Endothelial cell of hepatic sinusoid (primary cell): ENCODE results near the gene MTG1.
"Not testable (repeated sequence)": the region's sequence is repeated elsewhere in the genome, so short reads cannot be mapped to it uniquely, and the experiment has no call there.

Source experiments
- in situ Hi-C: cut with HindIII; loops from 2 replicates; pipeline ENCODE4 v1.10.0; 2017; ENCODE audit warnings: low sequenced_read_pairs

MTG1 gene

DNA sequence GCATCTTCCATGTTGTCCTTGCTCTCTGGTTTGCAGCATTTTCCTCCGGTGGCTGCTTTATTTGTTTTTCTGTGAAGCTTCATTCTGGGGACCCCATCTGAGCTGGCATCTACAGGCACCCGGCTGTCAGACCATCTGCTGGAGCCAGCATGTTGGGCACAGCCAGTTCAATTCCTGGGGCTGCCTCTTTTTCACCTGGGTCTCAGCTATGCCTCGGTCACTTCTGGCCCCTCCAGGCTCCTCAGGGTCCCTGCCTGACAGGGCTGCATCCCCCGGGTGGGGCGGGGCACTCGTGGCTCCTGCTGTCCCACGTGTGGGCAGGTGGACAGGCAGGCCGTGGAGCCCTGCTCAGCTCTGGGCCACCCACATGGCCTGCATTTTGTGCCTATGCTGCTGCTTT lies 67.9 kb downstream of the MTG1 start:
- in situ Hi-C loops = loop anchor here (5.0 kb wide), 1 partner anchor 100 kb away; no protein-coding TSS in a partner anchor

DNA sequence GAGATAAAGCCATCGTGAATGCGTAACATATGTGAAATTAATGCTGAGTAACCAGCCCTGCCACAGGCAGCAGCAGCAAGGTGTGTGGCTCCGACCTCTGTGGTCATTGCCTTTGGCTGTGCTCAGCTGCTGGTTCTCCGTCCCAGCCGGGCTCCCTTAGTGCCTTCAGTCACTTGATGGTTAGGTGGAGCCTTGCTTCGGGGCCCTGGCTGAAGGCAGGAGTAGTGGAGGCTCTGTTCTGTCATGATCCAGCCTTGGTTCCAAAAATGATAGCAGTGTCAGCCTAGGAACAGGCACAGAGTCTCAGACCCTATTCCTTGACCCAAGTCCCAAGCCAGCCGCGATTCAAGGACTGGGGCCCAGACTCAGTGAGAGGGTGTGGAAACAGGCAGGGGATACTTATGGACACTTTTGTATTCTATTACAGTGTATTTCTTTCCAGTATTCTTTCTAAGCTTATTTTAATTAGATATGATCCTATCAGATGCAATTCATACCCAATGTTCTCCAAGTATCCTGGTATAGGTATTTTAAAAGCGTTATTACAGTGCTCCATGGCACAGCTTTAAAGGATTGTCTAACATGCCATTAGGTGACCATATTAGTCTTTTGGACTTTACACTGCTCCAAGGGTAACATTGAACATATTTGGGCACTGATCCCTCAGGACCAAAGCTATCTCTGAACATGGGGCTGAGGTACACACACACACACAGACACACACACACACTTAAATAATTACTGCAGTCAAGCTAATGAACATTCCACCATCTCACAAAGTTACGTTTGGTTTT lies 68.8 kb downstream of the MTG1 start:
- in situ Hi-C loops = loop anchor here (5.0 kb wide), 1 partner anchor 100 kb away; no protein-coding TSS in a partner anchor

DNA sequence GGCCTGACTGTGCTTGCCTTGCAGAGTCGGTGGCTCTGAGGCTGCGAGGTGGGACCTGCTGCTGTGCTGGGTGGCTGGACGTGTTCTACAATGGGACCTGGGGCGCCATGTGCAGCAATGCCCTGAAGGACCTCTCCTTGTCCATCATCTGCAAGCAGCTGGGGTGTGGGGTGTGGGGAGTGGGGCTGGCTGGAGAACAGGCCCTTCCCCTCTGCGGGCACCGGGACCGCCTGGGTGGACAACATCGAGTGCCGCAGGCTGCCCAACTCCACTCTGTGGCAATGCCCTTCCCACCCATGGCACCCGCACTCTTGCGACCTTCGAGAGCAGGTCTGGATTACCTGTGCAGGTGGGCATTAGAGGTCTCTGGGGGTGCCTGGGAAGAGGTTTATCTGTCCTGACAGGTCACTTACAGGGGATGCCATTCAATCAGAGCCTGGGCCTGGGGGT lies 70.7 kb downstream of the MTG1 start:
- in situ Hi-C loops = loop anchor here (5.0 kb wide), 1 partner anchor 98 kb away; no protein-coding TSS in a partner anchor

- in situ Hi-C loops = no loop called here
These were observed 71.4 kb downstream of the MTG1 start for GRCh38 chr10:133465191-133465949.

DNA sequence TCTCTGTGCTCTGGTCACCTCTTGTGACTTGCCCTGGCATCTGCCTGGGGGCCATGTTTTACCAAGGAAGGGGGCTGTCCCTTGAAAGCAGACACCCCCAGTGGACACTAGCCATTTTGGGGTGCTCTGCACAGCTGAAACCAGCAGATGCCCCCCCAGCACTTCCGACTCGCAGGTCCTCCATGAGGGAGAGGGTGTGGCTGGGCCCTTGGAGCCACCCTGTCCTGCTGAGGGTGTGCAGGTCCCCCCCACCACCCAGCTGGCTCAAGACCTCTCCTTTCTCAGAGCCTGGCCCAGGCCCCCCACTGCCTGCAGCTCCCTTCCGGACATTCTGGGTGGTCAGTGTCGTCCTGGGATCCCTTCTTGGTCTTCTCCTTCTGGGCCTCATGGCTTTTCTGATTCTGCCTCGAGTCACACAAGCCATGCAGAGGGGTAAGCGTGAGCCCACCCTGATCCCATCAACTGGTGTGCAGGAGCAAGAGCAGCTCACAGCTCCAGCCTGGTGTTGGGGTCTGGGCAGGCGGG lies 72.1 kb downstream of the MTG1 start:
- in situ Hi-C loops = no loop called here

DNA sequence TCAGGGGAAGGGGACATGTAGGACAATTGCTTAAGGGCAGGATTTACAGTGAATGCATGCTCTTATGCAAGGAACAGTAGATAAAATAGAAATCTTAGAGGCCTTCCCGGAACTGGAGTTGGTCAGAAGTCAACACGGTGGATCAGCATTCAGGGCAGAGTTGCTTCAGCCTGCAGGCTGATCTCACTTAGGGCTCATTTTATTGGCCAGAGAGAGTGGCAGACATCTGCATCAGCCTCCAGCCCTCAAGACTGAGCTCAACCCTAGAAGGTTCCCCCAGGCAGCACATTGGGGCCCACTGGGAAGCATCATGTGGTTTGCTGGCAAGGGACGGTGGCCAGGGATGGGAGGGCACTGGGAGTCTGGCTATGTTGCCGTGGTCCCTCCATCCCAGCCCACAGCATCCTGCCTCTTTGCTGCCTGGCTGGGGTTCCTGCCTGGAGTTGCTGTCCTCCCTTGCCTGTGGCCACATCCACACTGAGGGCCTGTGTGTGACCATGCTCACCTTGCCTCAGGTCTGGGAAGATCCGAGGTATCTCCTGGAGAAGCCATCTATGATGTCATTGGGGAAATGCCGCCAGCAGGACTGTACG lies 72.8 kb downstream of the MTG1 start:
- in situ Hi-C loops = no loop called here

- in situ Hi-C loops = no loop called here
These were observed 73.4 kb downstream of the MTG1 start for GRCh38 chr10:133467286-133467911.

DNA sequence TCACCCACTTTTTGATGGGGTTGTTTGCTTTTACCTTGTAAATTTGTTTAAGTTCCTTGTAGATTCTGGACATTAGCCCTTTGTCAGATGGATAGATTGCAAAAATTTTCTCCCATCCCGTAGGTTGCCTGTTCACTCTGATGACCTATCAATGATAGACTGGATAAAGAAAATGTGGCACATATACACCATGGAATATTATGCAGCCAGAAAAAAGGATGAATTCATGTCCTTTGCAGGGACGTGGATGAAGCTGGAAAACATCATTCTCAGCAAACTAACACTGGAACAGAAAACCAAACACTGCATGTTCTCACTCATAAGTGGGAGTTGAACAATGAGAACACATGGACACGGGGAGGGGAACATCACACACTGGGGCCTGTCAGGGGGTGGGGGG lies 75.2 kb downstream of the MTG1 start:
- in situ Hi-C loops = not testable (repeated sequence)

GRCh38 chr10:133471300-133472109 lies 77.5 kb downstream of the MTG1 start:
- in situ Hi-C loops = no loop called here
